T-helper 1 cell treated with Interleukin-12 subunit alpha and Interleukin-12 subunit beta and Interleukin-4 antibody, amounts not matched to agents 30 μg/mL and 1 μg/mL, for 36 hours (primary cell): ENCODE data around the gene MBD6.

ENCODE experiments used
- H3K27ac Mint-ChIP-seq: one replicate; pipeline ENCODE4 v1.8.0; 2021; ENCODE audit warnings: mild to moderate bottlenecking, mixed read lengths
- H3K27me3 Mint-ChIP-seq: one replicate; pipeline ENCODE4 v1.8.0; 2021; ENCODE audit warnings: low read depth, mixed read lengths
- H3K36me3 Mint-ChIP-seq: one replicate; pipeline ENCODE4 v1.8.0; 2021; ENCODE audit warnings: low read depth, mixed read lengths
- H3K4me1 Mint-ChIP-seq: one replicate; pipeline ENCODE4 v1.8.0; 2021; ENCODE audit warnings: low read depth, mixed read lengths
- H3K4me3 Mint-ChIP-seq: one replicate; pipeline ENCODE4 v1.8.0; 2021; ENCODE audit warnings: mild to moderate bottlenecking, moderate library complexity, mixed read lengths
- H3K9me3 Mint-ChIP-seq: one replicate; pipeline ENCODE4 v1.8.0; 2021; ENCODE audit warnings: mixed read lengths

Gene MBD6

GRCh38 chr12:57522011-57522886, at the start of gene MBD6:
Gene MBD6 (plus strand): TSS chr12:57522824. CDS start chr12:57524304, 1,480 bp downstream.
- Mint-ChIP-seq H3K36me3 (peaks cover 37% of the 10 kb centered on the region), H3K27me3 (no peaks in the 10 kb centered on the region), H3K4me3 (peak within 1 kb of the TSS; percentile 96)

GRCh38 chr12:57473392-57473791, 49.2 kb upstream of the MBD6 start:
- Mint-ChIP-seq H3K4me3 (peak overlapping the region; percentile 6), H3K27ac (no peak overlapping the region), H3K36me3 (peaks cover 49% of the 10 kb centered on the region), H3K9me3 (no peaks in the 10 kb centered on the region), H3K27me3 (no peaks in the 10 kb centered on the region), H3K4me1 (peaks cover 36% of the 10 kb centered on the region)

More at GRCh38 chr12:57522011-57522886, at the start of gene MBD6:
- H3K4me1 Mint-ChIP-seq = peaks cover 51% of the 10 kb centered on the region
- H3K27ac Mint-ChIP-seq = peak within 1 kb of the TSS; percentile 100
- H3K9me3 Mint-ChIP-seq = no peaks in the 10 kb centered on the region

- Mint-ChIP-seq H3K27ac (no peak overlapping the region), H3K9me3 (no peaks in the 10 kb centered on the region), H3K4me1 (peaks cover 41% of the 10 kb centered on the region), H3K27me3 (no peaks in the 10 kb centered on the region), H3K36me3 (peaks cover 47% of the 10 kb centered on the region), H3K4me3 (peak overlapping the region; percentile 68)
These were observed 48.7 kb upstream of the MBD6 start for GRCh38 chr12:57473886-57474285.

GRCh38 chr12:57474430-57474829, 48.2 kb upstream of the MBD6 start:
- Mint-ChIP-seq H3K27me3 (no peaks in the 10 kb centered on the region), H3K36me3 (peaks cover 44% of the 10 kb centered on the region), H3K4me3 (peak overlapping the region; percentile 68), H3K27ac (peak overlapping the region; percentile 22), H3K4me1 (peaks cover 46% of the 10 kb centered on the region), H3K9me3 (no peaks in the 10 kb centered on the region)

- peaks cover 43% of the 10 kb centered on the region for H3K36me3 Mint-ChIP-seq
- peaks cover 50% of the 10 kb centered on the region for H3K4me1 Mint-ChIP-seq
These were observed 47.8 kb upstream of the MBD6 start for GRCh38 chr12:57474862-57475261.

GRCh38 chr12:57475271-57476161, 47.1 kb upstream of the MBD6 start:
- peak overlapping the region; percentile 16 for H3K27ac Mint-ChIP-seq
- peaks cover 41% of the 10 kb centered on the region for H3K36me3 Mint-ChIP-seq
- H3K27me3 Mint-ChIP-seq = no peaks in the 10 kb centered on the region
- H3K4me1 Mint-ChIP-seq = peaks cover 55% of the 10 kb centered on the region
- peak overlapping the region; percentile 96 for H3K4me3 Mint-ChIP-seq
- H3K9me3 Mint-ChIP-seq = no peaks in the 10 kb centered on the region

More at GRCh38 chr12:57474862-57475261, 47.8 kb upstream of the MBD6 start:
- Mint-ChIP-seq H3K27me3 (no peaks in the 10 kb centered on the region), H3K9me3 (no peaks in the 10 kb centered on the region), H3K4me3 (peak overlapping the region; percentile 68), H3K27ac (no peak overlapping the region)

GRCh38 chr12:57476162-57476992, 46.2 kb upstream of the MBD6 start:
- Mint-ChIP-seq H3K4me3 (peak overlapping the region; percentile 96), H3K9me3 (no peaks in the 10 kb centered on the region), H3K27ac (peak overlapping the region; percentile 98), H3K4me1 (peaks cover 59% of the 10 kb centered on the region), H3K36me3 (peaks cover 41% of the 10 kb centered on the region), H3K27me3 (no peaks in the 10 kb centered on the region)

GRCh38 chr12:57476993-57477709, 45.5 kb upstream of the MBD6 start:
- Mint-ChIP-seq H3K4me3 (peak overlapping the region; percentile 96), H3K36me3 (peaks cover 39% of the 10 kb centered on the region), H3K9me3 (no peaks in the 10 kb centered on the region), H3K27ac (peak overlapping the region; percentile 98), H3K27me3 (no peaks in the 10 kb centered on the region), H3K4me1 (peaks cover 61% of the 10 kb centered on the region)

- Mint-ChIP-seq H3K4me3 (peak overlapping the region; percentile 96), H3K9me3 (no peaks in the 10 kb centered on the region), H3K36me3 (peaks cover 32% of the 10 kb centered on the region), H3K27ac (peak overlapping the region; percentile 98), H3K27me3 (no peaks in the 10 kb centered on the region), H3K4me1 (peaks cover 57% of the 10 kb centered on the region)
These were observed 44.6 kb upstream of the MBD6 start for GRCh38 chr12:57477710-57478681.

- no peaks in the 10 kb centered on the region for H3K27me3 Mint-ChIP-seq
- peaks cover 59% of the 10 kb centered on the region for H3K4me1 Mint-ChIP-seq
- H3K27ac Mint-ChIP-seq = peak overlapping the region; percentile 98
- peaks cover 25% of the 10 kb centered on the region for H3K36me3 Mint-ChIP-seq
- H3K4me3 Mint-ChIP-seq = peak overlapping the region; percentile 96
- no peaks in the 10 kb centered on the region for H3K9me3 Mint-ChIP-seq
These were observed 43.6 kb upstream of the MBD6 start for GRCh38 chr12:57479043-57479375.

GRCh38 chr12:57479376-57480115, 43.1 kb upstream of the MBD6 start, which contains the start of gene ARHGAP9:
Gene ARHGAP9 (minus strand): TSS chr12:57479866. CDS start chr12:57479406, 460 bp downstream.
- Mint-ChIP-seq H3K9me3 (no peaks in the 10 kb centered on the region), H3K4me1 (peaks cover 54% of the 10 kb centered on the region), H3K36me3 (peaks cover 20% of the 10 kb centered on the region), H3K27ac (peak within 1 kb of the TSS; percentile 98), H3K4me3 (peak within 1 kb of the TSS; percentile 96), H3K27me3 (no peaks in the 10 kb centered on the region)

- H3K27me3 Mint-ChIP-seq = no peaks in the 10 kb centered on the region
- H3K27ac Mint-ChIP-seq = peak overlapping the region; percentile 98
- no peak overlapping the region for H3K4me3 Mint-ChIP-seq
- peaks cover 44% of the 10 kb centered on the region for H3K4me1 Mint-ChIP-seq
- H3K36me3 Mint-ChIP-seq = peaks cover 10% of the 10 kb centered on the region
- no peaks in the 10 kb centered on the region for H3K9me3 Mint-ChIP-seq
These were observed 41.0 kb upstream of the MBD6 start for GRCh38 chr12:57481671-57482070.
